Hematopoietic multipotent progenitor cell treated with erythropoietin and hydrocortisone succinate and interleukin-3 and kit ligand, for 8 days (in vitro differentiated cells): Measurements from ENCODE around the gene TTLL11.

ENCODE experiments used
- DNase-seq: peaks from one replicate; pipeline ENCODE4 v3.0.0-alpha.2; 2015

The TTLL11 gene

GRCh38 chr9:121871431-121872025 lies 221.6 kb downstream of the TTLL11 start:
- no peak for DNase-seq

- DNase-seq, result no peak
Measured at GRCh38 chr9:121870271-121870670, 222.8 kb downstream of the TTLL11 start.

GRCh38 chr9:121868626-121869025 lies 224.5 kb downstream of the TTLL11 start:
- DNase-seq, result no peak

- no peak for DNase-seq
Measured at GRCh38 chr9:121866927-121867326, 226.2 kb downstream of the TTLL11 start.

- DNase-seq, result no peak
Measured at GRCh38 chr9:121865884-121866283, 227.2 kb downstream of the TTLL11 start.

GRCh38 chr9:121865060-121865459 lies 228.0 kb downstream of the TTLL11 start:
- DNase-seq, result no peak

- DNase-seq, result no peak
Measured at GRCh38 chr9:121863955-121864354, 229.2 kb downstream of the TTLL11 start.

- DNase-seq, result no peak
Measured at GRCh38 chr9:121862371-121863332, 230.5 kb downstream of the TTLL11 start.

- peak; percentile 68 for DNase-seq
Measured at GRCh38 chr9:121861501-121862180, 231.5 kb downstream of the TTLL11 start.

GRCh38 chr9:121860744-121861143 lies 232.4 kb downstream of the TTLL11 start:
- DNase-seq, result no peak

GRCh38 chr9:121860213-121860612 lies 232.9 kb downstream of the TTLL11 start:
- DNase-seq, result no peak

- no peak for DNase-seq
Measured at GRCh38 chr9:121859646-121860045, 233.5 kb downstream of the TTLL11 start.

GRCh38 chr9:121858788-121859187 lies 234.3 kb downstream of the TTLL11 start:
- DNase-seq, result peak; percentile 6

GRCh38 chr9:121857928-121858327 lies 235.2 kb downstream of the TTLL11 start:
- DNase-seq, result no peak

- no peak for DNase-seq
Measured at GRCh38 chr9:121855476-121855875, 237.6 kb downstream of the TTLL11 start.

GRCh38 chr9:121853617-121854395 lies 239.3 kb downstream of the TTLL11 start:
- no peak for DNase-seq

GRCh38 chr9:121852651-121853616 lies 240.2 kb downstream of the TTLL11 start:
- no peak for DNase-seq

GRCh38 chr9:121852241-121852640 lies 240.9 kb downstream of the TTLL11 start:
- DNase-seq, result no peak

- no peak for DNase-seq
Measured at GRCh38 chr9:121851641-121852091, 241.4 kb downstream of the TTLL11 start.

GRCh38 chr9:121850366-121850765 lies 242.7 kb downstream of the TTLL11 start:
- no peak for DNase-seq

GRCh38 chr9:121849554-121849953 lies 243.6 kb downstream of the TTLL11 start:
- DNase-seq, result no peak
